Adipose tissue (tissue), 3 donors: ENCODE results near the gene MPIG6B. TPM values are rescaled to one million over a fixed set of nuclear protein-coding genes. Genes with fewer than 3 reads are reported as not detected.

Experiments
- H3K27ac ChIP-seq: one replicate; pipeline ENCODE4 v1.5.1; 2013; ENCODE audit warnings: low read depth, low read length
- WGBS, 3 donors: extraction: QIAGEN DNeasy Blood & Tissue Kit; methylation state at CpG; one replicate each; pipeline ENCODE4 v1.1.7; 2013; 5-methylcytosine and 5-hydroxymethylcytosine counted together
- polyA plus RNA-seq, 3 donors: library from polyadenylated mRNA; stranded (reverse); fragments of 200-250 nt; gene quantifications; one replicate each; pipeline ENCODE4 v1.2.3, GENCODE V29; 2013
- donor health status: healthy with polysubstance abuse.
- donor health status: Bipolar disorder and iron deficiency.
- donor health status: healthy.

Gene MPIG6B
- polyA plus RNA-seq, 3 donors: 0.06 to 0.22 TPM; not detected in 1

DNA sequence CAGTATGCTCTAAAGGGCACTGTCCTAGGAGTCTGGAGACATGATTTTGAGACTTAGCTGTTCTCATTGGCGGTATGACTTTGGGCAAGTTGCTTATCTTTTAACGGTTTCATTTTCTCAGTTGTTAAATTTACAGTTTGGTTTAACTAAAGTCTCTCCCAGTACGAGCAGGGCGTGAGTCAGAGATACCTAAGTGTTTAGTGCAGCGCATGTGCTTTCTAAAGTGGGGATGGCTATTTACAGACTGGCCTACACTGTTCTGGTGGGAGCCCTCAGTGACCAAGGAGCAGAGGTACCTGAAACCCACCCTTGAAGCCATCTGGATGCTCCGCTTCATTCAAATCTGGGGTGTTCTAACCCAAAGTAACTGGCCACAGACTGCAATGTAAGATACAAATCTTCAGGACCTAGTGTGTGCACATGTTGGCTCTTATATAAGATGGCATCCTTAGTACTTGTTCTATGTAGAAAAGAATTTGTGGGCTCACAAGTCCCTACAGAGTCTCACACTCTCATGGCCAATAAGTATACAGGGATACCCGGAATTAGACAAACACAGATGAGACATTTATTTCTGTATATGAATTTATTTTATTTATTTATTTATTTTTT lies 27.3 kb downstream of the MPIG6B start:
- no peak overlapping the region for H3K27ac ChIP-seq
- WGBS, 3 donors: 85 to 95% (median 88%) methylated on average over 7 of the region's 7 CpGs

DNA sequence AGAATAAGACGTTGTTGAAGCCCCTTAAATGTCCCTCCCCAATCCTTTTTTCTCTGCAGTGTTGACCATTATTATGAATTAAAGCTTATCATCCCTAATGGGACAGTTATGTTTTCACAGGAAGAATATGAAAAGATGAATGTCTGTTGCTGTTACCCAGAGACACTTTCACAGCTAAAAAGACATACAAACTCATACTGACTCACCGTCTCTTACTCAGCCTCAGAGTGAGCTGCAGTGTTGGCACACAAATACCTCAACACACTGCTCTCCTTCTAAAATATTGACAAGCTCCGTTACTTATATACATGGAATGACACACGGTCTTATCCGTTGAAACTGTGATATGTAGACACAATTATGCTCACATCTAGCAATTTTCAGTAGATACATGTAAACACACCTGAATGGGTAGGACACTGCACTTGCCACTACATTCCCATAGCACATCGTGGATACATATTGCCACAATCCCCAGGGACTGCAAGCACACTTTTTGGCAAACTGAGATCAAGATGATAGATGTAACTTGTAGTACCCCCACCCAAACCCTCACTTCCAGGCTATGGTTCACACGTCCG lies 29.7 kb downstream of the MPIG6B start:
- 65 to 76% (median 73%) methylated on average over 8 of the region's 8 CpGs for WGBS, 3 donors
- H3K27ac ChIP-seq: no peak overlapping the region

DNA sequence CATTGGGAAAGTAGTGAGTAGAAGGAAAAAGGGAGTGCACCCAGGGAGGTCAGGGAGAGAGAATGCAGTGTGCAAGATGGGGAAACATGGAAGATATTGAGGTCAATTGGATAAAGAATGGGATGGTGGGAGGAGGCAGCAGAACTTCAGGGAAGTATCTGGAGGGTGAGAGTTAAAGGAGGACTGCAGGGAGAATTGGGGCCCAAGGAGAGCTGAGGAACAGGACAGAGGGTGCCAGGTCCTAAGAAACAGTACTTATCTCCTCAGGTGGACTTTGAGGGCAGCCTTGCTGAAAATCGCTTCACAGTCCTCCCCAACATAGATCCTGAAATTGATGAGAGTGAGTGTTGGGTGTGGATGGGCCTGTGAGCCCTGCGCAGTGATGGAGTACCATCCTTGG lies 35.1 kb downstream of the MPIG6B start:
- WGBS, 3 donors: 90 to 97% (median 95%) methylated on average over 2 of the region's 2 CpGs
- no peak overlapping the region for H3K27ac ChIP-seq

DNA sequence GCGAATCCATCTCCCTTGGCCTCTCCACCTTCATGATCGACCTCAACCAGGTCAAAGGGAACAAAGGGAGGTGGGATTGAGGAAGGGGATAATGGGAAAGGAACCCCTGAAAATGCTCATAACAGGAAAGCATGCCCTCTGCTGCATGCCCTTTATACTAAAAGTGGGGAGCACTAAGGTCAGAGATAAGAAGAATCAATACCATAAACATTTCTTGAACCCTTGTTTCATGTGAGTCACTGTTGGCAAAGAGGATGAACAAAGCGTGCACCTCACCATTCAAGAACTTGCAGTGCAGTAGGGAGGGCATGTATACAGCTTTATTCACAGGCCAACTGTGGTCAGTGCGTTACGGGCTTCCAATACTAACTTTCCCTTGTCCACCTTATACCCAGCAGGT lies 37.6 kb downstream of the MPIG6B start:
- no peak overlapping the region for H3K27ac ChIP-seq
- 85 to 95% (median 93%) methylated on average over 5 of the region's 5 CpGs for WGBS, 3 donors

DNA sequence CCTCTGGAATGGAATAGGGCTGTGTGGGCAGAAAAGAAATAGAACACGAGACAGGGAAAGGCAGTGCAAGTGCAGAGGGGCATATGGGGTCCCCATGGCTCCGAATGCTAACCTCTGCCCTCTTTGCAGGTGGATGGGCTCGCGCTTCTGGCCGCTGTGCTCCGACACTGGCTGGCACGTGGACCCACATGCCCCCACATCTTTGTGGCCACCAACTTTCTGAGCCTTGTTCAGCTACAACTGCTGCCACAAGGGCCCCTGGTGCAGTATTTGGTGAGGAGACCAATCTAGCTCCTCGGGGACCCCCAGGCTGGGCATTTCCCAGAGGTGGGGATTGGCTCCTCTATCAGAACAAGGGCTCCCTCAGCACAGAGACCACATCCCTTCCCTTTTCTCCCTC lies 38.2 kb downstream of the MPIG6B start:
- 97 to 99% (median 97%) methylated on average over 8 of the region's 8 CpGs for WGBS, 3 donors
- no peak overlapping the region for H3K27ac ChIP-seq

DNA sequence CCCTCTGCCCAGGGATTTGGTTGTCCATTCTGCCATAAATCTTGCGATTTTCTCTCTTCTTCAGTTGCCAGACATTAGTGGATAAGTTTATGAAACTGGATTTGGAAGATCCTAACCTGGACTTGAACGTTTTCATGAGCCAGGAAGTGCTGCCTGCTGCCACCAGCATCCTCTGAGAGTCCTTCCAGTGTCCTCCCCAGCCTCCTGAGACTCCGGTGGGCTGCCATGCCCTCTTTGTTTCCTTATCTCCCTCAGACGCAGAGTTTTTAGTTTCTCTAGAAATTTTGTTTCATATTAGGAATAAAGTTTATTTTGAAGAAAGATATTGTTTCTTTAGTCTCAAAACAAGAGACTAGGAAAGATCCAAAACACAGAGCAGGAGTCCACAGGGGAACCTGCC lies 39.2 kb downstream of the MPIG6B start, which contains the start of gene SAPCD1:
SAPCD1 (plus strand) TSS at position 301 of the 400 bp plus-strand sequence. CDS start 399 bp downstream, outside the sequence.
- H3K27ac ChIP-seq: no peak within 1 kb of the TSS
- 73 to 83% (median 80%) methylated on average over 4 of the region's 4 CpGs for WGBS, 3 donors

DNA sequence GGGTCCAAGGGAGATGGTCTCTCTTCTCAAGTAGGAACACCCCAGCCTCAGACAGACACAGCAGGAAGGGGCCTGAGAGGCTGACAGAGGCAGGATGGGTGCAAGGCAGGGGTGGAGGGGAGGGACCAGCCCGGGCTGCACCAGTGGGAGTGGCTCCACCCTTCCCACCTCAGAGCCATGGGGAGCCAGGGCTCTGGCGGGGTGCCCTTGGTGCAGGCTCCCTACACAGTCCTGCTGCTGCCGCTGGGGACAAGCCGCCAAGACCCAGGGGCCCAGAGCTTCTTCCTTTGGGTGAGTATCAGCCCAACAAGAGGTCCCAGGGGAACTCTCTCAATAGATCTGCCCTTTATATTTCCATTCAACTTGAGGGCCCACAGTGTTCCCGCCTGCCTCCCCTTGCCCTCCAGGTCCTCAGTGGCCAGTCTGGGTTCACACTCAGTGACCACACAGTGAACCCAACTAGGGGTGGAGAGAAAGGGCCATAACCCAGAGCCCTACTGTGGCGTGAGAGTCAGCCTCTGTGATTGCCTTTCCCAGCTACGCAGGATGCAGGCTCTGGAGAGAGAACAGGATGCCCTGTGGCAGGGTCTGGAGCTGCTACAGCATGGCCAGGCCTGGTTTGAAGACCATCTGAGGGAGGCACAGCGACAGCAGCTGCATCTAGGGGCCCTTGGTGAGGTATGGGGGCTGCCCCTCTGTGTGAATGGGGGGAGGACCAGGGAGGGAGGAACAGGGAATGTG lies 39.9 kb downstream of the MPIG6B start:
- 65 to 80% (median 76%) methylated on average over 8 of the region's 8 CpGs for WGBS, 3 donors
- no peak overlapping the region for H3K27ac ChIP-seq

DNA sequence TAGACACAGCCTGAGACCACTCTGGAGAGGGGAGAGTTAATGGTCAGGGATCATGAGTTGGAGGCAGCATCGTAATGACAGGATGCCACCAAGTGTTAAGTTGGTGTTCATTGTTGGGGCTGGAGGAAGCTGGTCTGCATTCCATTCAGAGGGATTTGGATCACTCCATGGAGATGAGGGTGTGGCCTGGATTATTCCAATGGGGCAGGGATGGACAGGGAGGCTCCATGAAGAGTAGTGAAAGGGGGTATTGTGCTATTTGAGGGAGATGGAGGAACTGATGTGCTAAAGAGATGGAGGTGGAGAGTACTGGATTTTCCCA lies 40.4 kb downstream of the MPIG6B start:
- WGBS, 3 donors: 35 to 39% (median 36%) methylated on average over 1 of the region's 1 CpG
- H3K27ac ChIP-seq: no peak overlapping the region

DNA sequence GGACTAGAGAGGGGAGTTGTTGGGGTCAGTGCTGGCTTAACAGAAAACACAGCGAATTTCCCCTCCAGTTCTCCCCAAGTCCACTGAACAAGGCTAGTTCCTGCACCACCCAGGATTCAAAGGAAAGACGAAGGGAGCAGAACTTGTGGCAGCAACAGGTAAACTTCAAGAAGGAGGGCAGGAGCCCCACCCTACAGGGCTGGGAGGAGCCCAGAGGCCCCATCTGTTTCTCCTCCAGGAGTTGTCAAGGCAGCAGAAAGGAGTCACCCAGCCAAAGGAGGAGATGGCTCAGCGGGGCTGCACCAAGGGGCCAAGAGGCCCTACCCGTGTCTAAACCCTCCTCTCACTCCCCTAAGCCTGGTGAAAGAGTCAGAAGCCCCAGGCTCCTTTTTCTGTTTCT lies 41.0 kb downstream of the MPIG6B start:
- WGBS, 3 donors: 78 to 83% (median 83%) methylated on average over 4 of the region's 4 CpGs

DNA sequence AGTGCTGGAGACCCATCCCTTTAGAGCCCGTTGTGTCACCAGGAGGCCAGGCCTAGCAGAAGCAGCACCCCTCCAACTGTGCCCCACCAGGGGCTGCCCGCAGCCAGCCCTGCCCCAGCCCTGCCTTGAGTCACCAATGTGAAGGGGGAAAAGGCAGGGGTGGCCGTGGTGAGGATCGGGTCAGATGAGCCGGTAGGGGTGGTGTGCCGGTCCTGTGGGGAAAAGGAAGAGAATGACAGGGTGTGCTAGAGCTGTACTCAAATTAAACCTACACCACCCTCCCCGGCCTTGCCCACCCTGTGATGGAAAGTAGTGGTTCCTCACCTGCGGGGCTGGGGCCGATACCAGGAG lies 42.4 kb downstream of the MPIG6B start:
- H3K27ac ChIP-seq: no peak overlapping the region
- WGBS, 3 donors: 87 to 91% (median 87%) methylated on average over 9 of the region's 9 CpGs

More for the DNA sequence above, 41.0 kb downstream of the MPIG6B start:
- no peak overlapping the region for H3K27ac ChIP-seq

DNA sequence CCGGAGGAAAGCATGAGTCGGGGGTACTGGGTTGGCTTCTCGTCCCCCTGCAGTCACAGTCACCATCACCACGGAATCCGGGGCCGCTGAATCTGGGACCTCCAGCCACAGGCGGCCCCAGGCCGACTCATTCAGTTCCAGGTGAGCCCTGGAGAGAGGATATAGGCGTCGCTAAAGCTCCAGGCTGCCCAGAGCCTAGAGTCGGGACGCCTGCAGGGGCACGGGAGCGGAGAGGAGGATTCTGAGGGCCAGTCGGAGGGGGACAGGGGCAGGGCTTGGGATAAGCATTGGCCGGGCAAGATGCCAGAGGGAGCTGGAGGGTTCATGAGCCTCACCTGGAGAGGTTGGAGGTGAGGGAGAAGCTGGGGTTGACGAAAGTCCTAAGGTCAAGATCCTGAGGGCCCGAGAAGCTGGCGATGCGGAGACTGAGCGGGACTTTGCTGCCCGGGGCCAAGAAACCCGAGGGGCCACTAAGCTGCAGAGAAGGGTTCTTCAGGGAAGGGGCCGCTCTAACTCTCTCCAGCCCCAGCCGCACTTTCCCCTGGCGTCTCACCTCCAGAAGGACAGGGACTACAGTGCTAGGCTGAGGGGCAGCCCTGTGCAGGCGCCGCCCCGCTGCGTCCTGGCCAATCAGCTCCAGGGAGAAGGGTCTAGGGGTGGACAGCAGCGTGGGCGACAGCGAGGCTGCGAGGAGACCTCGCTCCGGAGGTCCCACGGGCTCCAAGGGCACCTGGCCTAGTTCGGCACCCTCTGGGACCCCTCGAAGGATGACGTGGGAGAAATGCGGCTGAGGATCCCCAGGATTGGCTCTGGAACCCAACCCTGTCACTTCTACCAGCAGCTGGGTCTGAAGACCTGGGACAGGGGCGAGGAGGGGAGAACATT lies 43.0 kb downstream of the MPIG6B start:
- 36 to 62% (median 62%) methylated on average over 42 of the region's 42 CpGs for WGBS, 3 donors
- no peak overlapping the region for H3K27ac ChIP-seq

DNA sequence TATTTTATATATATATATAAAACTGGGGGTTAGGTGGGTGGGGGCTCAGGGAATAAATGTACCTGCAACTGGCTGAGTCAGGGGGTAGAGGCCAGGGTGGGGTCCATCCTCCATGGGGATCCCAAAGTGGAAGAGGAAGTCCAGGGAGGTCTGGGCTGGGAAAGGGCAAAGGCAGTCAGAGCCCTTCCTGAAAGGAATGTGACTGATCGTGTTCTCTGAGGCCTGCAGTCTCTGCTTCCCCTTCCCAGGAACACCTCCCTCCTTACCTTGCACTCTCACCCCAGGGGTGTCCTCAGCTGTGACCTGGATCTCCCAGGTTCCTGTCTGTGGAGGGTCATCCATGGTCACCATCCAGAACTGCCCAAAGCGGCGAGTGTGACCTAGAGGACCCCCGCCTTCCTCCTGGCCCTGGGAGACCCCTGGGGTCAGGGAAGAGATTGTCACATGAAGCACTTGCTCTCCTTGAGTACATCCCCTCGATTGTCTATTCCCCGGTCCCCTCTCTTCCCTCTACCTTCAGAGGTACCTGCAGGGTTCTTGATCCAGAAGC lies 44.0 kb downstream of the MPIG6B start:
- 75 to 84% (median 80%) methylated on average over 6 of the region's 6 CpGs for WGBS, 3 donors

DNA sequence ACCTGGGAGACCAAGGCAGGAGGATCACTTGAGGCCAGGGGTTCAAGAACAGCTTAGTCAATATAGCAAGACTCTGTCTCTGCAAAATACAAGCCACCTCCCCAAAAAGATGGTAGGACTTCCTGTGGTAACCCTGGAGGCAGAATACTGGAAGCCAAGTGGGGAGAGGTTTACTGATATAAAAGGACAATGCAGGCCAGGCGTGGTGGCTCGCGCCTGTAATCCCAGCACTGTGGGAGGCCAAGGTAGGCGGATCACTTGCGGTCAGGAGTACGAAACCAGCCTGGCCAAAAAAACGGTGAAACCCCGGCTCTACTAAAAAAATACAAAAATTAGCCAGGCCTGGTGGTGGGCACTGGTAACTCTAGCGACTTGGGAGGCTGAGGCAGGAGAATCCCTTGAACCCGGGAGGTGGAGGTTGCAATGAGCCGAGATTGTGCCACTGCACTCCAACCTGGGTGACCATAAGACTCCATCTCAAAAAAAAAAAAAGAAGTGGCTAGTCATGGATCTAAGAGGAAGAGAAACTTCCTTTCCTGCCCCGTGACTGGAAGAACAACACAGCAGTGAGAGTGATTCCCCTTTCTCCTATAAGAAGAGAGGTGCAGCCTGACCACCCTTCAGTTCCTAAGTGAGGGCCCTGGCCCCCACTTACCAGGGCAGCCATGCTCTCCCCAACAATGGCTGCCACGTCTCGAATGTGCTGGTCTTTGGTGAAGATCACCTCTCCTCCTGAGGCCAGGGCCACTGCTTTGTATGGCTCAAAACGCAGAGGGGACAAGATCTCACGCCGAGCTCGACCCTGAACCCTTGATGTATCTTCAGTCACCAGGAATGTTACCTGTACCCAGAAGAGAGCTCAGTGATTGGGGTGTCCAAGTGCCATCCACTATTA lies 45.4 kb downstream of the MPIG6B start:
- no peak overlapping the region for H3K27ac ChIP-seq
- WGBS, 3 donors: 85 to 89% (median 88%) methylated on average over 18 of the region's 18 CpGs

More for the DNA sequence above, 44.0 kb downstream of the MPIG6B start:
- H3K27ac ChIP-seq: no peak overlapping the region

DNA sequence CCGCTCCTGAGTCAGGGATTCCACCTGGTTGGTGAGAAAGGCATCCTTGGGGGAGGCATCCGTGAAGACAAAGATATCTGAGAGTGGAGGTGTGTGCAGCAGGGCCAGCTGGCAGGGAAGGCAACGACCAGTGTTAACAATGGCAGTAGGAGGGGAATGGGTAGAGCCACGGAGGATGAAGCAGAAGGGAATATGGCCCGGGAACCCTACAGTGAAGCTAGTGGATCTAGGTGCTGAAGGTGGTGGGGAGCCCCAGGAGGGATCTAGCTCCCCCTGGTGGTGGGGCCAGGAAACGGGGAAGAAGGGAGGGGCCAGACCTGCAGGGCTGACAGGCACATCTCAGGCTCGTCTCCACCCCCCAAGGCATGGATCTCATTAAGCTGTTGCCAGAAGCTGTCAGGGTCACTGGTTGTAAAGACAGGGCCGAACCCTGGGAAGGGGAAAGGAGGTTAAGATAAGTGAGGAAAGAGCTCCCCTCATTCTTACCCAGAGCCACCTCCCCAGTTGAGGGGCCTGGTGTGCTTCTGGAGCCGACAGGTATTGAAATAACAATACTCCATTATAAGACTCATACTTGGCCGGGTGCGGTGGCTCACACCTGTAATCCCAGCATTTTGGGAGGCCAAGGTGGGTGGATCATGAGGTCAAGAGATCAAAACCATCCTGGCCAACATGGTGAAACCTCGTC lies 46.7 kb downstream of the MPIG6B start:
- H3K27ac ChIP-seq: no peak overlapping the region
- 48 to 61% (median 56%) methylated on average over 12 of the region's 12 CpGs for WGBS, 3 donors

DNA sequence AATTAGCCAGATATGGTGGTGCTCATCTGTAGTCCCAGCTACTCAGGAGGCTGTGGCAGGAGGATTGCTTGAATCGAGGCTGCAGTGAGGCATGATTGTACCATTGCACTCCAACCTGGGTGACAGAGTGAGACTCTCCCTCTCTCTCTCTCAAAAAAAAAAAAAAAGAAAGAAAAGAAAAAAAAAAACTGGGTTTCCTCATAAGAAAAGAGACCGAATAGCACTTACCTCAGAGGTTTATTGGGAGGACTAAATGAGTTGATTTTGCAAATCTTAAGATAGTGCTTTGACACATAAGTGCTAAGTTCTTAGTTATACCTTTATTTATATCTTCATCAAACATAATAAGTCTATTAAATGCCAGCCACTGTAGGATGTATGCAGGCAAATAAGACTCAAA lies 47.7 kb downstream of the MPIG6B start:
- no peak overlapping the region for H3K27ac ChIP-seq
- WGBS, 3 donors: 76 to 90% (median 83%) methylated on average over 2 of the region's 2 CpGs

DNA sequence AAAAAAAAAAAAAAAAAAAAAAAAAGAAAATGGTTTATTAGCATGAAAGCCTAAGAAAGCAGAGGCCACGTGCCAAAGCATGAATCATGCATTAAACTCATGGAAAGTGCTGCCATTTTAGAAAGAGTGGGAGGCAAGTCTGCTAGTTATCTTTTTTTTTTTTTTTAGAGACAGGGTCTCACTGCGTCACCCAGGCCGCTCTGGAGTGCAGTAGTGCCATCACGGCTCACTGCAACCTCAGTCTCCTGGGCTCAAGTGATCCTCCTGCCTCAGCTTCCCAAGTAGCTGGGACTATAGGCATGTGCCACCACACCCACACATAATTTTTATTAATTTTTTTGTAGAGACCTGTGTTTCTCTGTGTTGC lies 48.8 kb downstream of the MPIG6B start:
- WGBS, 3 donors: 67 to 82% (median 77%) methylated on average over 4 of the region's 4 CpGs
- no peak overlapping the region for H3K27ac ChIP-seq

DNA sequence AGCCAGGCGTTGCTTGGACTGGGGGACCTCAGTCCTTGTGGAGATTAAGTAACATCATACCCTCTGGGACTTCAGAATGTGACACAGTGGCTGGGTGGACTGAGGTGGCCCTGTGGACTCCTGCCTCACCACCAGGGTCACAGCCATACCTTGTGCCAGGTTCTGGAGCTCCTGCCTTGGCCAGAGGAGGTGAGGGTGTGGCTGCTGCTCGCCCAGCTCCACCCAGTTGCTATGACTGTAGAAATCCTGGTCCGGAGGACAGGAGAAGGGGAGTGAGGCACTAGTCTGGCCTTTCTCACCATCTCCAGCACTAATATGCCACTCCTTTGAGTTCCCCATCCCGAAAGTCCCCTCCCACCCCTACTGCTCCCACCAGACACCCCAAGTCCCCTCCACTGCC lies 52.0 kb downstream of the MPIG6B start:
- H3K27ac ChIP-seq: no peak overlapping the region
- 60 to 80% (median 65%) methylated on average over 4 of the region's 4 CpGs for WGBS, 3 donors
